Measurements from ENCODE around the gene PAX9.

DNA sequence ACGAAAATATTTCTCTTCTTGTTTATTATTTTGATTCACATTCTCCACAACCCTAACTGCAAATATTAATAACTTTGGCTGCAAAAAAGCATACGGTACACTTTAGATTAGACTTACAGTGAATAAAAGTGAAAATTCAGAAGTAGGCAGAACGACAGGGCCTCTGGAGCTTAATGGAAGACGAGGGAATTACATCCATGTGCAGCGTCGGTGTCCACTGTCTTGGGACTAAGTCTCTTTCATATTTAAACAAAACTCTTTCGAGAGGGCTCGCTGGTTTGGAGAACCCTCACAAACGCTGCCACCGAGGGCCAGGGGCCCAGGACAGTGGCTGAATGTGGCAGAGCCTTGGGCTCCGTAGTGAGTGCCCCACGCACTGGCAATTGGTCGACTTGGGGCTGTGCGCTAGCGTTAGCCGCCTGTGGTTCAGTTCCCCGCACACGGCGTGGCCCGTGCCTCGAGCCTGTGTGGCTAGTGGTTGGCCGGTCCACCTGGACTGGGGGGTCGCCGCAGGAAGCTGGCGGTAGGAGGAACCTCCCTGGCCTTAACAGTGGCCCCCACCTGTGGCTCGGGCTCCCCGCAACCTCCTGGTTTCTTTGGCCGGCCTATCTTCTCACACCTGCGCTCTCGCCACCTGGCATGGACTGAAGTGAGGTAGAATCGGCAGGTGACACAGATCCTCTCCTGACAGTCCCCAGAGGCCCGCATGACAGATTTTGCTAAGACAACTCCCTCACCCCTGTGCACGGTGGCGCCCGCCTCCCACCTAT lies 739 bp upstream of the PAX9 start:
- TF ChIP-seq, protein P1, sequence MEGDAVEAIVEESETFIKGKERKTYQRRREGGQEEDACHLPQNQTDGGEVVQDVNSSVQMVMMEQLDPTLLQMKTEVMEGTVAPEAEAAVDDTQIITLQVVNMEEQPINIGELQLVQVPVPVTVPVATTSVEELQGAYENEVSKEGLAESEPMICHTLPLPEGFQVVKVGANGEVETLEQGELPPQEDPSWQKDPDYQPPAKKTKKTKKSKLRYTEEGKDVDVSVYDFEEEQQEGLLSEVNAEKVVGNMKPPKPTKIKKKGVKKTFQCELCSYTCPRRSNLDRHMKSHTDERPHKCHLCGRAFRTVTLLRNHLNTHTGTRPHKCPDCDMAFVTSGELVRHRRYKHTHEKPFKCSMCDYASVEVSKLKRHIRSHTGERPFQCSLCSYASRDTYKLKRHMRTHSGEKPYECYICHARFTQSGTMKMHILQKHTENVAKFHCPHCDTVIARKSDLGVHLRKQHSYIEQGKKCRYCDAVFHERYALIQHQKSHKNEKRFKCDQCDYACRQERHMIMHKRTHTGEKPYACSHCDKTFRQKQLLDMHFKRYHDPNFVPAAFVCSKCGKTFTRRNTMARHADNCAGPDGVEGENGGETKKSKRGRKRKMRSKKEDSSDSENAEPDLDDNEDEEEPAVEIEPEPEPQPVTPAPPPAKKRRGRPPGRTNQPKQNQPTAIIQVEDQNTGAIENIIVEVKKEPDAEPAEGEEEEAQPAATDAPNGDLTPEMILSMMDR (IDR thresholded peaks at IDR 0.05), result no peak
- no peak for TF ChIP-seq POLR2A (IDR thresholded peaks at IDR 0.05)
